GM12801 (cell line): ENCODE measurements around the gene SAP25.

Source experiments
- TF ChIP-seq, protein P1 (sequence below): IDR thresholded peaks from one replicate; pipeline ENCODE4 v1.5.1; 2011; ENCODE audit warnings: control low read depth; ENCODE audit not compliant: insufficient read length; ENCODE audit errors: extremely low read depth

The SAP25 gene

DNA sequence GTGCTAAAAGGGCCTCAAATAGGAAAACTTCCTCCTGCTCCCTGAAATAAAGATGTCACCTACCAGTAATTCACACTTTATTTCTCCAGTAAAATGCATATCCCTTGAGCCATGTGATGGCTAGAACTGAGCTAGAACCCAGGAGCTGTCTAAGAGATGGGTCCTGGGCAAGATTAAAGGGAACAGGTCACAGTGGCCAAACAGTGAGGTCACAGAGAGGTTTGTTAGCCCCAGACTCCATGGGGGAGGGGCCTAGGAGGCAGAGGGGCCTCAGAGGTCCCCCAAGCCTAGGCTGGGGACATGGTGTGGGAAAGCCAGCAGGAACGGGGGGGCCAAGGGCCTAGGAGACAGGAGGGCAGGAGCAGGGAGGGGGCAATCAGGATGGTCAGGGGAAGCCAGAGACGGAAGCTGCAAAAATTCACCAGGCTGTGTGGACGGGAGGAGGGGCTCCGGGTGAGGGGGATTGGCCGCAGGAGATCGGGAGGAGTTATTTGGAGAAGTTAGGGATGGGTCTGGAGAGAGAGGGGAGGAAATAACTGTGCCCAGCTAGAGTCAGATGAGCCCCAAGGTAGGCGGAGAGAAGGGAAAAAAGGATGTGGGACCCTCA lies 15.7 kb upstream of the SAP25 start:
- TF ChIP-seq, protein P1, sequence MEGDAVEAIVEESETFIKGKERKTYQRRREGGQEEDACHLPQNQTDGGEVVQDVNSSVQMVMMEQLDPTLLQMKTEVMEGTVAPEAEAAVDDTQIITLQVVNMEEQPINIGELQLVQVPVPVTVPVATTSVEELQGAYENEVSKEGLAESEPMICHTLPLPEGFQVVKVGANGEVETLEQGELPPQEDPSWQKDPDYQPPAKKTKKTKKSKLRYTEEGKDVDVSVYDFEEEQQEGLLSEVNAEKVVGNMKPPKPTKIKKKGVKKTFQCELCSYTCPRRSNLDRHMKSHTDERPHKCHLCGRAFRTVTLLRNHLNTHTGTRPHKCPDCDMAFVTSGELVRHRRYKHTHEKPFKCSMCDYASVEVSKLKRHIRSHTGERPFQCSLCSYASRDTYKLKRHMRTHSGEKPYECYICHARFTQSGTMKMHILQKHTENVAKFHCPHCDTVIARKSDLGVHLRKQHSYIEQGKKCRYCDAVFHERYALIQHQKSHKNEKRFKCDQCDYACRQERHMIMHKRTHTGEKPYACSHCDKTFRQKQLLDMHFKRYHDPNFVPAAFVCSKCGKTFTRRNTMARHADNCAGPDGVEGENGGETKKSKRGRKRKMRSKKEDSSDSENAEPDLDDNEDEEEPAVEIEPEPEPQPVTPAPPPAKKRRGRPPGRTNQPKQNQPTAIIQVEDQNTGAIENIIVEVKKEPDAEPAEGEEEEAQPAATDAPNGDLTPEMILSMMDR, result no peak

DNA sequence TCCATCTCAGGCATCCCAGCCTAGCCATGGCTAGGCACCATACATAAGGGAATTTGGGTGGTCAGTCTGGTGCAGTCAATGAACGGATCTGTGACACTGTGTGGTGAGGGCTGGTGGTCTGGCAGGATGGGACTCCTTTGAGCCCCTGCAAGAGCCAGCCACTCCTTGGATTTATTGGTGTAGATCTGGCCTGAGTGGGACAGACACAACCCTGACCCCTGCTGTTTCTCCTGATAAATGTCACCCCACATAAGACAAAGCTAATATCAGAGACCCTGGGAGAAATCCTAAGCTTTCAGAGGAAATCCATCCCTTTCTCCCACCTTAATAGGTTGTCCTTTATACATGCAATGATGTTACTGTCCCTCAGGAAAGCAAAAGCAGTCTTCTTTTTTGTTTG lies 14.7 kb upstream of the SAP25 start:
- TF ChIP-seq, protein P1, result no peak

DNA sequence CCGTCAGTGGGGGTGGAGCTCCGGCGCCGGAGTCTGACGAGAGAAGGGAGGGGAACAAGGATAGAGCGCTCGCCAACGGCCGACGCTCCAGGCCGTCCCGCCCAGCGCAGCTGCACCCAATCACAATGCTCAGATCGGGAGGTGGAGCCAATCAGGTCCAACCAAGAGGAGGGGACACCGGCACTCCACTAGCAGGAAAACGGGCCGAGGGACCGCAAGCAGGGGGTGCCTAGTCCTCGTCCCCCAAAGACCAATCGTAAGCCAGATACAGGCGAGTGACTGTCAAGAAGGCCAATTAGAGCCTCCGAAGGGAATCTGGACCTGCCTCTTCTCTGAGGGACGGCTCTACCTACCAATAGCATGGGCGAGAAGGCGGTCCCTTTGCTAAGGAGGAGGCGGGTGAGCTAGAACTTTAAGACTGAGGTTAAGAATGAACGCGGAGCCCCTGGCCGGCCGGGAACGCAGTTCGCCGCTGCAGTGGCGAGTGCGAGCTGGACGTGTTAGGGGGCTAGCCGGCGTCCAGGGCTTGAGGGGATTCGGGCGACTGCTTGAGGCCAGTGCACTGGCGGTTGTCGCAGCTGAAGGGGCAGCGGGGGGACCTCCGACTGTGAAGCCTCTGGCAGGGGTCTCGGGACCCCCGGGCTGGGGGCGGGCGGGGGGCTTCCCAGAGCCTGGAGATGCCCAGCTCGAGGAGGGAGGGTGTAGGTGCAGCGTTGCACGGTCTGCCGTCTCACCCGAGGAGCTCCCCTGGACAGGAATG lies 12.7 kb upstream of the SAP25 start, which contains the start of gene FBXO24:
Gene FBXO24 (plus strand): TSS at position 63 of the 760 bp plus-strand sequence. CDS start 298 bp downstream, at position 361.
- TF ChIP-seq, protein P1, result no peak

DNA sequence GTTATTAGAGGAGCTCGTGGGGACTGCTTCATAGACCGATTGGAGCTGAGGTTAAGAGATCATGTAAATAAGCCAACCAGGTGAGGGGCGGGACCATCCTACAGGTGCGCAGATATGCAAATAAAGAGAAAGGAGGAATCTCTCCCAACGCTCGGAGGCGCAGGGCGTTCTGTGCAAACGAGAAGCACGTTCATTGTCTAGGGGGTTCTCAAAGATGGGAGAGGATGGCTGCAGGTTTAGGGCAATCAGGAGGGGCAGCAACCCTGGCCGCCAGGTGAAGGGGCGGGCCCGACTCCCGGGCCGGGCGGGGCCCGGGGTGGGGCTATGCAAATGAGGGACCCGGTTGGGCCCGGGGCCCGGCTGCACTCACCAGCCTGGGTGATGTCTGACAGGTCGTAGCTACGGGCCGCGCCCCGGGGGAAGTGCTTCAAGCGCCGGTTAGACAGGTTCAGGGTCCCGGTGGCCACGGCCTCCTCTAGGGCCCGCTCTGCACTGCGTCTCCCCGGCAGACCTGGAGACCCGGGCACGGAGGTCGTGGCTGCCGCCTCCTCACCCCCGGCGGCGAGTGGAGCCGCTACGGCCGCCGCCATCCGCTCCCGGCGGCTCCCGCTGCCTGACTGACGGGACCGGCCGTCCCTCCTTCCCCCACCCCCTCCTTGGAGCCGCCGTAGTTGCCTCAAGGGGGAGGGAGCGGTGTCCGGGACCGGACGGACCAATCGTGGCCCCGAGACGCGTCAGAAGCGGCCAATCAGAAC lies 12.0 kb upstream of the SAP25 start, which contains the start of gene LRCH4:
Gene LRCH4 (minus strand): TSS at position 619 of the 755 bp plus-strand sequence. CDS start 29 bp downstream, at position 590.
- TF ChIP-seq, protein P1, result no peak

DNA sequence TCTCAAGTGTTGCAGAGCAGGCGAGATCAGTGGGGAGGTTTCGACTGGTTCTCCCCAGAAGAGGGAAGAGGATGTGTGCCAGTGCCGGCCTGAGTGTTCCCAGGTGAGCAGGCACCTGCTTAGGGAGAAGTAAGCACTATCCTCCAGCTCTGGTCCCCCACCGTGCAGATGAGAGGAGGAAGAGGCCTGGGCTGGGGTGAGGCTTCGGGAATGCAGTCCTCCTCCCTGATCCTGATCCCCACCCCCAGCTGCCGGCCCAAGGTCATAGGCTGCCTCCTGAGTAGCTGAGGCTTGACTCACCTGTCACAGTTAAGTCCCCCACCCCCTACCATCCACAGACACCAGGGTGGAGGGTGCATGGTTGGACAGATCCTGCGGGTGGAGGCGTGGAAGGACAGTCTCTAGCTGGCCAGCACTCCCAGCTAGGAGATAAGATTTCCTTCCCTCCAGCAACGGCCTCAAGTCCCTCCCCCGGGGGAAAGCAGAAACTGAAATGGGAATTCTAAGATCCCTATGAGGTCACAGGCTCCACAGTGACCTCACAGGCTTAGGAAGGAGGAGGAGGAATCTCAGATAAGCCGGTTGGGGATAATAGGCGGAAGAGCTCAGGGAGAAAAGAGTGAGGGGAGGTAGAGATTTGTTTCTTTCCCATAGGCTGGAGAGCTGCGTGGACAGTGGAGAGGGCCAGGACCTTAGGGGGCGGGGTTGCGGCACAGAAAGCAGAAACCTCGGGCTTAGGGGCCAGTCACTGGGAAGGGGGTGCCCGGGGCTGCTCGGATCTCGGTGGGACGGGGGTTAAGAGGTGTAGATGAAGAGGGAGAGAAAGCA lies 11.2 kb upstream of the SAP25 start:
- TF ChIP-seq, protein P1, result no peak

DNA sequence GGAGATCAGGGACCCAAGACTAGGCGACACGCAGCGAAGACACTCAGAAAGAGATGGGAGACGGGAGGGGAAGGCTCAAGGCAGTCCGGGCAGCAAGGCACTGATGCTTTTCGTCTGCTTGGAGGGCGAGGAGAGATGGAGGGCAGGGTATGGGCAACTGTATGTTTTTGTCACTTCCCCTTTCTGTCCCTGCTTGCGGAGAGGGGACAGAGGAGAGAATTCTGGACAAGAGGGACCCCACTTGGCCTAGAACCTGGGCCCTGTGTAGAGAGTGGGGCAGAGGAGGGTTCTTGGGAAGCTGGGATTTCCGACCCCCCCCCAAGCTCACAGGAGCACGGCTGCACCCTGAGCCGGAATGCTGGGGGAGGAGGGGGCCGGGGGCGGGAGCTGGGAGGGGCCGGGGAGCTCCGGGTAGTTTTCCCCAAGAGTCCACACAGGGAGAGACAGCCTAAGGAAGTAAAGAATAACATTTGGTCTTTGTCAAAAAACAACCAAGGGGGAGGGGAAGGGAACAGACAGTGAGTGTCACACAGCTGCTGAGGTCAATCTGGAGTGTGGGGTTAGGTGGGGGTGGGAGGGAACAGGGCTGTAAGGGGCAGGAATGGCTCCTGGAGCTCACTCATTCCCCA lies 10.5 kb upstream of the SAP25 start:
- TF ChIP-seq, protein P1, result no peak
